ENCODE data around the gene CHP1.

GRCh38 chr15:41323611-41324010 is 92.5 kb downstream of the CHP1 start:
- no peak for TF ChIP-seq CTCF (IDR thresholded peaks at IDR 0.05)
- TF ChIP-seq POLR2A (IDR thresholded peaks at IDR 0.05), result no peak

All from testis (tissue), 2 donors.